A549 (cell line): ENCODE measurements around the gene ARL15. TPM values are rescaled to one million over a fixed set of nuclear protein-coding genes. Genes with fewer than 3 reads are reported as not detected.

Experiments
- ATAC-seq, 2 experiments: fragments of 200-7000 bp in 1 of 2; fragments of >200 bp in 1 of 2; cut with Nextera tagmentation in 1 of 2; cut with Tn5 transposase in 1 of 2; 3 replicates each; pipeline versions ENCODE4 v1.8.0 to v1.9.1; 2018 to 2020; ENCODE audit warnings: mild to moderate bottlenecking in 1 of 2, moderate library complexity in 1 of 2
- CTCF ChIA-PET: fragments of 300-600 bp; sonication (Branson Sonifier 250); formaldehyde crosslinking; extraction: SDS; loops from one replicate; lab custom pipeline; 2021; ENCODE audit warnings: antibody characterized with exemption, inconsistent platforms; lab: Yijun Ruan, JAX
- POLR2A ChIA-PET: fragments of 350-600 bp; formaldehyde crosslinking; extraction: SDS; loops from one replicate; lab custom pipeline; 2021; ENCODE audit warnings: antibody characterized with exemption, inconsistent platforms; lab: Yijun Ruan, JAX
- DNase-seq, 2 experiments: peaks; one replicate each; pipeline versions ENCODE4 v3.0.0 to v3.0.0-alpha.2; 2011 to 2016; ENCODE audit warnings: low read depth in 1 of 2, low spot score in 1 of 2
- FAIRE-seq: peaks from 2 replicates; lab custom pipeline; 2011; peaks lifted over from hg19 to GRCh38; lab: Jason Lieb, UNC
- H3K27ac ChIP-seq, 2 experiments: fragments of >200 bp; sonication (Bioruptor Twin); formaldehyde crosslinking; 3 replicates each; pipeline ENCODE4 v1.5.1; 2016 to 2017
- H3K4me1 ChIP-seq: fragments of >200 bp; sonication (Bioruptor Twin); formaldehyde crosslinking; 3 replicates; pipeline ENCODE4 v1.6.1; 2016
- H3K4me2 ChIP-seq: fragments of >200 bp; sonication (Bioruptor Twin); formaldehyde crosslinking; 3 replicates; pipeline ENCODE4 v1.6.1; 2016
- H3K4me3 ChIP-seq: fragments of >200 bp; sonication (Bioruptor Twin); formaldehyde crosslinking; 3 replicates; pipeline ENCODE4 v1.5.1; 2016
- H3K9me3 ChIP-seq: fragments of >200 bp; sonication (Bioruptor Twin); formaldehyde crosslinking; 3 replicates; pipeline ENCODE4 v1.6.1; 2016
- ATOH8 ChIP-seq: fragments of 250-450 bp; sonication (Bioruptor Pico); IDR thresholded peaks from 2 replicates; pipeline ENCODE4 v1.5.0; 2020; ENCODE audit warnings: low read depth, mild to moderate bottlenecking, moderate library complexity
- CBX2 ChIP-seq: fragments of 200-600 bp; sonication (generic); IDR thresholded peaks from 2 replicates; pipeline ENCODE4 v1.6.1; 2016; ENCODE audit warnings: low read depth, mild to moderate bottlenecking, borderline replicate concordance
- CBX8 ChIP-seq: fragments of 200-600 bp; sonication (generic); IDR thresholded peaks from 2 replicates; pipeline ENCODE4 v1.6.1; 2016
- EHF ChIP-seq: fragments of 250-450 bp; sonication (Bioruptor Pico); IDR thresholded peaks from 2 replicates; pipeline ENCODE4 v1.5.0; 2020; ENCODE audit warnings: mild to moderate bottlenecking
- EP300 ChIP-seq, 2 experiments: fragments of >200 bp; sonication (Bioruptor Twin); formaldehyde crosslinking; IDR thresholded peaks; 2 replicates in 1 of 2; 3 replicates in 1 of 2; pipeline ENCODE4 v1.6.1; 2016 to 2017
- ESRRA ChIP-seq: fragments of 150-350 bp; IDR thresholded peaks from 2 replicates; pipeline ENCODE4 v1.6.1; 2014; ENCODE audit warnings: mild to moderate bottlenecking, low read length, borderline replicate concordance
- FOSL2 ChIP-seq, 2 experiments: fragments of 450-650 bp in 1 of 2; fragments of >200 bp in 1 of 2; sonication (Bioruptor Twin) in 1 of 2; formaldehyde crosslinking; IDR thresholded peaks; 2 replicates each; pipeline versions ENCODE4 v1.5.0 to v1.6.1; 2016 to 2020; ENCODE audit warnings: mild to moderate bottlenecking in 1 of 2, moderate library complexity in 1 of 2
- FOXS1 ChIP-seq: fragments of 250-450 bp; sonication (Bioruptor Pico); IDR thresholded peaks from 2 replicates; pipeline ENCODE4 v1.5.0; 2020; ENCODE audit warnings: mild to moderate bottlenecking, moderate library complexity
- GATA3 ChIP-seq: IDR thresholded peaks from 2 replicates; pipeline ENCODE4 v1.6.1; 2012; ENCODE audit warnings: borderline replicate concordance
- HES2 ChIP-seq: fragments of >200 bp; sonication (Bioruptor Twin); formaldehyde crosslinking; IDR thresholded peaks from 2 replicates; pipeline ENCODE4 v1.6.1; 2016
- HEYL ChIP-seq: fragments of 250-450 bp; sonication (Bioruptor Pico); IDR thresholded peaks from 2 replicates; pipeline ENCODE4 v1.8.0; 2021; ENCODE audit warnings: mild to moderate bottlenecking, moderate library complexity
- HOXA7 ChIP-seq: fragments of 250-450 bp; sonication (Bioruptor Pico); IDR thresholded peaks from 2 replicates; pipeline ENCODE4 v1.5.0; 2020; ENCODE audit warnings: mild to moderate bottlenecking, moderate library complexity
- HOXB13 ChIP-seq: fragments of 250-450 bp; sonication (Bioruptor Pico); IDR thresholded peaks from 2 replicates; pipeline ENCODE4 v1.5.0; 2020; ENCODE audit warnings: low read depth, mild to moderate bottlenecking, moderate library complexity
- JUNB ChIP-seq: fragments of >200 bp; sonication (Bioruptor Twin); formaldehyde crosslinking; IDR thresholded peaks from 2 replicates; pipeline ENCODE4 v1.6.1; 2016
- KDM5A ChIP-seq: fragments of 200-600 bp; sonication (generic); IDR thresholded peaks from 2 replicates; pipeline ENCODE4 v1.6.1; 2016; ENCODE audit warnings: antibody characterized with exemption, mild to moderate bottlenecking
- MAFK ChIP-seq: fragments of 450-650 bp; IDR thresholded peaks from 2 replicates; pipeline ENCODE4 v1.6.1; 2014; ENCODE audit not compliant: partially characterized antibody
- MAX ChIP-seq: IDR thresholded peaks from 2 replicates; pipeline ENCODE4 v1.6.1; 2012
- NFE2L2 ChIP-seq: fragments of 150-350 bp; conservative IDR thresholded peaks from 2 replicates; pipeline ENCODE4 v1.6.1; 2014; ENCODE audit warnings: low read length
- NPAS2 ChIP-seq: fragments of 250-450 bp; sonication (Bioruptor Pico); IDR thresholded peaks from 2 replicates; pipeline ENCODE4 v1.8.0; 2022; ENCODE audit warnings: mild to moderate bottlenecking, moderate library complexity, borderline replicate concordance
- NR3C1 ChIP-seq: fragments of >200 bp; sonication (Bioruptor Twin); formaldehyde crosslinking; IDR thresholded peaks from 3 replicates; pipeline ENCODE4 v1.6.1; 2017
- POLR2A ChIP-seq: IDR thresholded peaks from 2 replicates; pipeline ENCODE4 v1.6.1; 2012; ENCODE audit warnings: mild to moderate bottlenecking, low read length
- RAD21 ChIP-seq, 2 experiments: fragments of >200 bp in 1 of 2; sonication (Bioruptor Twin) in 1 of 2; formaldehyde crosslinking in 1 of 2; IDR thresholded peaks in 1 of 2; conservative IDR thresholded peaks in 1 of 2; 2 replicates in 1 of 2; 3 replicates in 1 of 2; pipeline ENCODE4 v1.6.1; 2012 to 2018; ENCODE audit warnings: inconsistent platforms in 1 of 2
- RARB ChIP-seq: fragments of 250-450 bp; sonication (Bioruptor Pico); IDR thresholded peaks from 2 replicates; pipeline ENCODE4 v1.8.0; 2021; ENCODE audit warnings: mild to moderate bottlenecking, moderate library complexity
- RCOR1 ChIP-seq: fragments of 150-350 bp; IDR thresholded peaks from 2 replicates; pipeline ENCODE4 v1.6.1; 2014; ENCODE audit warnings: antibody characterized with exemption, low read length, low read depth
- RNF2 ChIP-seq: fragments of 200-600 bp; sonication (generic); IDR thresholded peaks from 2 replicates; pipeline ENCODE4 v1.6.1; 2016; ENCODE audit warnings: low read depth, mild to moderate bottlenecking, antibody characterized with exemption, moderate library complexity, borderline replicate concordance
- USF2 ChIP-seq: fragments of 450-650 bp; IDR thresholded peaks from 2 replicates; pipeline ENCODE4 v1.6.1; 2014; ENCODE audit warnings: antibody characterized with exemption
- ZNF302 ChIP-seq: fragments of 250-450 bp; sonication (Bioruptor Pico); IDR thresholded peaks from 2 replicates; pipeline ENCODE4 v1.9.0; 2021; ENCODE audit warnings: inconsistent platforms, mild to moderate bottlenecking, moderate library complexity
- WGBS: methylation state at CpG from one replicate; pipeline ENCODE4 v1.1.6; 2017; ENCODE audit errors: missing lambda C conversion rate; 5-methylcytosine and 5-hydroxymethylcytosine counted together
- polyA plus RNA-seq, 4 experiments: library from polyadenylated mRNA; depleted of rRNA in 3 of 4; stranded (reverse); fragments of >200 nt; fragmentation: RNase III in 1 of 4; extraction: RNeasy Plus Mini Kit Qiagen cat#74134 plus additional on column Dnase treatment in 1 of 4; gene quantifications; 2 replicates in 3 of 4; 3 replicates in 1 of 4; pipeline ENCODE4 v1.2.3, GENCODE V29; 2011 to 2017
- TF ChIP-seq, protein P1 (sequence below): fragments of >200 bp; sonication (Bioruptor Twin); formaldehyde crosslinking; IDR thresholded peaks from 3 replicates; pipeline ENCODE4 v1.6.1; 2016

Gene ARL15
- polyA plus RNA-seq, 2 of the 4 experiments (the other 2 are of a cell fraction): 11.8 to 12.1 TPM

GRCh38 chr5:54109626-54110330 lies 200.6 kb downstream of the ARL15 start:
- WGBS: 63% methylated on average over 1 of the region's 1 CpG
- Histone ChIP-seq H3K4me3 (no peak overlapping the region), H3K4me1 (0 out of 3 replicates have a peak, but pooled peaks cover 5% of the 10 kb centered on the region), H3K27ac (no peak overlapping the region), H3K9me3 (no peaks in the 10 kb centered on the region), H3K4me2 (no peak overlapping the region)
- CTCF ChIA-PET: no interaction called here
- ATAC-seq (no peak), FAIRE-seq (no peak), DNase-seq (no peak)
- TF ChIP-seq EHF (CRISPR knock-in tag) (no peak), RARB (CRISPR knock-in tag) (no peak), FOSL2 (IDR thresholded peaks at IDR 0.05) (no peak), FOSL2 (CRISPR knock-in tag; IDR thresholded peaks at IDR 0.05) (no peak), RAD21 (conservative IDR thresholded peaks at IDR 0.05 in 1 of 2, IDR thresholded peaks at IDR 0.05 in 1 of 2) (no peak), ESRRA (no peak), RCOR1 (no peak), ATOH8 (CRISPR knock-in tag) (no peak), JUNB (no peak), POLR2A (no peak), EP300 (IDR thresholded peaks at IDR 0.05) (no peak), HOXA7 (CRISPR knock-in tag) (no peak)
- POLR2A ChIA-PET: no interaction called here

GRCh38 chr5:54108136-54108535 lies 202.2 kb downstream of the ARL15 start:
- Histone ChIP-seq H3K9me3 (no peaks in the 10 kb centered on the region), H3K4me2 (no peak overlapping the region), H3K27ac (no peak overlapping the region), H3K4me1 (0 out of 3 replicates have a peak, but pooled peaks cover 5% of the 10 kb centered on the region), H3K4me3 (no peak overlapping the region)
- WGBS: 83% methylated on average over 3 of the region's 3 CpGs
- ChIA-PET POLR2A (no interaction called here), CTCF (no interaction called here)
- ATAC-seq (no peak), DNase-seq (no peak), FAIRE-seq (no peak)
- TF ChIP-seq FOSL2 (IDR thresholded peaks at IDR 0.05): no peak
- no peak for TF ChIP-seq FOSL2 (CRISPR knock-in tag; IDR thresholded peaks at IDR 0.05)
- no peak for TF ChIP-seq MAX
- no peak for TF ChIP-seq ZNF302 (CRISPR knock-in tag)
- TF ChIP-seq HES2: no peak
- TF ChIP-seq FOXS1 (CRISPR knock-in tag): no peak
- TF ChIP-seq NFE2L2: no peak
- TF ChIP-seq EHF (CRISPR knock-in tag): no peak
- TF ChIP-seq, protein P1, sequence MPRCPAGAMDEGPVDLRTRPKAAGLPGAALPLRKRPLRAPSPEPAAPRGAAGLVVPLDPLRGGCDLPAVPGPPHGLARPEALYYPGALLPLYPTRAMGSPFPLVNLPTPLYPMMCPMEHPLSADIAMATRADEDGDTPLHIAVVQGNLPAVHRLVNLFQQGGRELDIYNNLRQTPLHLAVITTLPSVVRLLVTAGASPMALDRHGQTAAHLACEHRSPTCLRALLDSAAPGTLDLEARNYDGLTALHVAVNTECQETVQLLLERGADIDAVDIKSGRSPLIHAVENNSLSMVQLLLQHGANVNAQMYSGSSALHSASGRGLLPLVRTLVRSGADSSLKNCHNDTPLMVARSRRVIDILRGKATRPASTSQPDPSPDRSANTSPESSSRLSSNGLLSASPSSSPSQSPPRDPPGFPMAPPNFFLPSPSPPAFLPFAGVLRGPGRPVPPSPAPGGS: no peak

- H3K4me1 ChIP-seq: peaks cover 6% of the 10 kb centered on the region; the same call in 1 of the 3 replicates
- no peak for ATAC-seq
- ChIA-PET POLR2A (no interaction called here), CTCF (no interaction called here)
- no peak overlapping the region for H3K4me2 ChIP-seq
- H3K27ac ChIP-seq: no peak overlapping the region
- 83% methylated on average over 1 of the region's 1 CpG for WGBS
- TF ChIP-seq USF2 (no peak), NPAS2 (CRISPR knock-in tag) (no peak), EP300 (IDR thresholded peaks at IDR 0.05) (no peak), EHF (CRISPR knock-in tag) (no peak), CBX2 (no peak), NR3C1 (no peak), HOXB13 (no peak), HEYL (no peak), CBX8 (no peak), GATA3 (no peak), KDM5A (no peak), HES2 (no peak), MAFK (no peak), RNF2 (no peak), POLR2A (no peak), JUNB (no peak), ZNF302 (CRISPR knock-in tag) (no peak)
- TF ChIP-seq, protein P1: no peak
- TF ChIP-seq, all 56 proteins: peak for 0
- FAIRE-seq: no peak
- H3K9me3 ChIP-seq: no peaks in the 10 kb centered on the region
- H3K4me3 ChIP-seq: no peak overlapping the region
- DNase-seq: no peak
Measured at GRCh38 chr5:54103871-54104270, 206.5 kb downstream of the ARL15 start.
